Skin epidermis (tissue), 12 donors: Measurements from ENCODE around the gene PCDH7.

Experiments
- H3K27ac ChIP-seq, 21 experiments: fragments of 200-600 bp; sonication (generic) in 11 of 21; one replicate each; pipeline ENCODE4 v1.5.0; 2020; ENCODE audit warnings: mild to moderate bottlenecking in 3 of 21, inconsistent platforms in 2 of 21, moderate library complexity in 2 of 21
- H3K4me3 ChIP-seq, 7 experiments: fragments of 200-600 bp; sonication (generic) in 2 of 7; one replicate each; pipeline ENCODE4 v1.5.0; 2020; ENCODE audit warnings: inconsistent platforms in 2 of 7, mild to moderate bottlenecking in 2 of 7, moderate library complexity in 1 of 7

PCDH7 gene

DNA sequence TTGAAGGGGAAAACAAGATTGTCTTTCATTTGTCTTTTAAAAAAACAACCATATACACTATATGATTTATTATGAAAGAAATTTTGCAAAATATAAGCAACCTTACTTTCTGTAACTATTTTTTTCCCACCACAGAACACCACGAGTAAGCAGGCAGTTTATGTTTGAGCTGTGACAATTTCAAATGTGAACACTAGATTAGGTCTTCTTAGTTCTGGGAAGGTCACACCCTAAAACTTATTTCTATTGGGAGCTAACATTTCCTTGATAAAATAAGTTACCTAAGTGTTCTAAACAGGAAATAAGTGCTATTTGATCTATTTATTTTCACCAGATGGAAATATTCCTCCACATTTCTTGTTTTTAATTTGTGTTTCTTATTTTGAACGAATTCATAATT, 50.6 kb downstream of the PCDH7 start:
- Histone ChIP-seq H3K4me3 (no peak overlapping the region), H3K27ac (no peak overlapping the region)

DNA sequence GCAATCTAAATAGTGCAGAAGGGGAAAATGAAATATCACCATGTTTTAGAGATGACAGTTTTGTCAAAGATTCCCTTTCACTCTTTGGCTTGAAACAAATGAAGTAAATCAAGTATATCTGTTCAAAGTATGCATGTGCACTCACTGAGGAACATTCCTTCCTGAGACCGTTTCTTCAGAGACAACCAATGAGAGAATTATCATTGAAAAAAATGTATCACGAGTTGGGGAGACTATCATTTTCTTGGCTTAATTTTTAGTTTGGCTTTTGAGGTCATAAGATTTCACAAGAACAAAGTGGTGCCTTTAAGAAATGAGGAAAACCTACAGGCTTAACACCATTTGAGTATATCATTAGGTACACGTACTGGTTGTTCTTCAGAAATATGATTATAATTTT, 56.3 kb downstream of the PCDH7 start:
- no peak overlapping the region for H3K4me3 ChIP-seq
- no peak overlapping the region for H3K27ac ChIP-seq

DNA sequence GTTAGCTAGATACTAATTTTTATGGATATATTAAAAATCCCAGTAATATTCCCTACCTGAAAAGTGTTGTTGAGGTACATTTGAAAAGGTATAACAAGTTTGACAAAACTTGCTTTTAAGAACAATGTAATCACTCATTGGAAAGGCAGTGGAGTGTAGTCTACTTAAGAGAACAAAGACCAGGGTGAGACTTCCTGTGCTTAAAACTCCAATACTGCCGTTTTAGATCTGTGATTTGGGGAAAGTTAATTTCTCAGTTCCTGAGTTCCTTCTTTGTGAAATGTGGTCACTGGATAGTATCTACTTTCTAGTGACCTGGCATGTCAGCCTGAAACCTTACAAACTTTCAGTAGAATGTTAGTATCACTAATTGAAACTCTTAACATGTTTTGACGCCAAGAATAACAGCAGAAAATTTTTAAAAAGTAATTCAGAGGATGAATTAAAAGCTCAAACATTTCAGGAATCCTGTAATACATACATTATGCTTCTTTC, 56.8 kb downstream of the PCDH7 start:
- H3K27ac ChIP-seq, result no peak overlapping the region
- H3K4me3 ChIP-seq, result no peak overlapping the region
